Fibroblast of gingiva (primary cell): ENCODE data around the gene POU2F3.

Experiments used
- DNase-seq: peaks from one replicate; pipeline ENCODE4 v3.0.0-alpha.2; 2011; ENCODE audit warnings: low read depth

Gene POU2F3

DNA sequence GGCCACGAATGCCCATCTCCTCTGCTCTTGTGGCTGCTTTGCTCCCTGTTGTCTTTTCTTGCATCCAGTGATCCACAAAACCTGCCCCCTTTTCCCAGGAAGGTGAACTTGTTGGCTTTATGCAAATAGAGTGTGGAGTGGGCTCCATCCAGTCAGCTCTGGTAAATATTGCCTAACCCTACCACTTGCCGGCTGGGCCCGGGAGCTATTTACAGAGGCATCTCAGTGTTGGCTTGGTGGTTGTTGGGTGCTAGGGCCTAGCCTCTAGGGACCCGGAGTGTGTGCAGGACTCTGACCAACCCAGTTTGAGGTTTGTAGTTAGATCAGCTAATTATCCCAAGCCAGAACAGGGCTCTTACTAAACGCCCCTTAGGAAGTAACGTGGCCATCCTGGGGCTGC lies 44.3 kb downstream of the POU2F3 start:
- DNase-seq: no peak

DNA sequence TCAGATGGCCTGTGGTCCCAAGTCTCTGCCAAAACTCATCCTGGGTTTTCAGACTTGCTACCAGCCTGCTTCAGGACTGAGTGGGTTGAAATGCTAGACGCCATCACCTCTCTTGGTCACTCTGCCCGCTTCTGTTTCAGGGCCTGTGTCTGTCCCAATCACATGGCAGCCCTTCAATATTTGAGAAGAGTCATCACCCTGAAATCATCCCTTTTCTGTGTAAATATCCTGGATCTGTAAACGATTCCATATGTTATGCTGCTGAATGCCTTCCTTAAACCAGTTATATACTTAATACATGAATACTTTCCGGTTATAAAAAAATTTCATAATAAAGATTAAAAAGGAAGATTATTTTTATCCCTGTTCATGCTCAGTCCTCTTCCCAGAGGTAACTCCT lies 45.3 kb downstream of the POU2F3 start:
- peak; percentile 69 for DNase-seq

DNA sequence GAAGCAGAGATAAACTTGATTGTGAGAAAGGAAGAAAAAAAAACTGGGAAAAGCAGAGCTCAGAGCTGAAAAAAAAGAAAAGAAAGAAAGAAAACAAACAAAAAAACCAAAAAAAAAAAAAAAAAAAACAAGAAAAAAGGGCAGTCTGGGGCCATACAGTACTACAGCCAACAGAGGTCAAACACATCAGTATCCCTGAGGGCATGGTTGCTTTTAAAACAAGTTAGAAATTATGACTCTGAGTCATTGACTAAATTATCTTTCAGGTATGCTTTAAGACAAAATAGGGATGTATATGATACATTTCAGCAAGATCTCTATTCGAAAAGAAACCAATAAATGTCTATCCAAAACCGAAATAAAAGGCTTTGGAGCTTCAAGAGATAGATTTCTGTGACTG lies 48.1 kb downstream of the POU2F3 start:
- DNase-seq: no peak

DNA sequence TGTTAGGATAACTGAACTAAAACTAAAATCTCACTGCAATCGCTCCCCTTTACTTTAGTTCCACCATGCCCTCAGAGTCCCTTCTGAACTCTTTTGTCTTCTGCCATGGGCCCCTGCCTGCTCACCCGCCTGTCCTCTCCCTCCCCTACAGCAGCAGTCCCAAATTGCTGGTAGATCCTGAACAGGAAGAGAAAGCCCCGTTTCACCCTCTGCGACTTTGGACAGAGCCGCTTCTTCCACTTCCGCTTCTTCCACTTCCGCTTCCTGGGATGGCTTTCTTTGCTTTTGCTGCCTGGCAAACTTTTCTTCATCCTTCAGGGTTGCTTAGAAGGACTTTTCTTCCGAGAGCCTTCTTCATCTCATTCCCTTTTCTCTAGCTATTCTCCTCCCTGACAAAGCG lies 49.5 kb downstream of the POU2F3 start:
- no peak for DNase-seq

DNA sequence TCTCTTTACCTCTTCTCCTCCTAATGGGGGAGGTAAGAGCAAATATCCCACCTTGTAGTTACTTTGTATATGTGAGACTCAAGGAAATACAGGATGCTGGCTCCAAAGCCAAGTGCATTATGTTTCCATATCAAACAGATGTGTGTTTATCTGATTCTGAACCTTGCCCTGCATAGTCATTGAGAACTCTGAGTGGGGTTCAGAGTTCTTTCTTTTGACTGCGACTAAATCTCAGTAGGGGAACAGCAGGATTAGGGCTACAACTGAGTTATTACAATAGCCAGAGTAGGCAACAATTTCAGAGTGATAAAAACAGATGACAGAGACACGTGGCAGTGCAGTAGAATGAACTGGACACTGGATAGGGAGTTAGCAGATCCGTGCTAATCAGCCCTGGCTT lies 51.0 kb downstream of the POU2F3 start:
- no peak for DNase-seq

DNA sequence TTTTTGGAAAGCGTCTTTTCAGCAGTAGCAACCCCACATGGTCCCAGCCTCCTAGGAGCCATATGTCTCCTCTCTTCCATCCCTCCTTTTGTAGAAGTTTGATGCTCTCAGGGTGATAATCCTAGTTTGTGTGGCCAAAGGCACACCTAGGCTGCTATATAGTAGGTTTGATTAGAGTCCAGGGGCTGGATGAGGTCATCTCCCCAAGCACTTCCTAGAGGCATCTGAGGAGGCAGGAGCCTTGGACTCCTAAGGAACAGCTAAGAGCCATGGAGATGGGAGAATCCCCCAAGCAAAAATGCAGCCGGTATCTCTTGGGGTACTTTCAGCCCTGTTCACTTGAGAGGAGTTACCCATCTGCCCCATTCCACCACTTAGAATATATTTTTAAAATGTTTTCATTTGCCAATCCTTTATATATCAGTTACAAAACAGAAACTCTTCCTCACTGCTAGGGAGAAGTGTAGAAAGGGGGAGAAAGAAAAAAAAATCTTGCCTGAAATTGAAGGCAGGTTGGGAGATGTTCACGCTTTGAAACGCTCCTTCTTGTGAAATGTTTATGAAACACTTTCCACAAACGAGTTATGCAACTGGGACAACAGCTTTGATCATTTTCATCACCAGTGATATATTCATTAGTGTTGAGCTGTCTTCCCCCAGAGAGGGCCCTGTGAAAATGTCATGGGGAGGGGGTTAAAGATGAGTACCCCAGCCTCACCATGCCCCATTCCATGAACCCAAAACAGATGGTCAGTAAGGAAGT lies 53.3 kb downstream of the POU2F3 start:
- peak; percentile 47 for DNase-seq

DNA sequence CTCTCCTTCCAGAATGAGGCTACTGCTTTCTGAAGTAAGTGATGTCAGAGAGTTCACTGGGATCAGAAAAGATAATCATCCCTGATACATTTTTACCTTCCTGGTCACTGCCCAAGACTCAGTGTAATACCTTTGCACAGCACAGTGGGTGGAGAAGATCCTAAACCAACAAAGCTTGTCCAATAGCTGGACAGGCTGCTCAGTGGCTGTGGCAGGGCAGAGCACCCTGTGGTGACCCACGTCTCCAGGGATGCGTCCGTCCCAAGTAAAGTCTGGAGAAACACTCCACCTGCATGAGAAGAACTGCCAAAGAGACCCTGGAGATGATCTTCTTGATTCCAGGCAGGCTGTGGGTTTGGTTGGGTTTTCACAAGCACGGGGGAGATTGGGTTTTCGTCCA lies 54.2 kb downstream of the POU2F3 start:
- DNase-seq: no peak

DNA sequence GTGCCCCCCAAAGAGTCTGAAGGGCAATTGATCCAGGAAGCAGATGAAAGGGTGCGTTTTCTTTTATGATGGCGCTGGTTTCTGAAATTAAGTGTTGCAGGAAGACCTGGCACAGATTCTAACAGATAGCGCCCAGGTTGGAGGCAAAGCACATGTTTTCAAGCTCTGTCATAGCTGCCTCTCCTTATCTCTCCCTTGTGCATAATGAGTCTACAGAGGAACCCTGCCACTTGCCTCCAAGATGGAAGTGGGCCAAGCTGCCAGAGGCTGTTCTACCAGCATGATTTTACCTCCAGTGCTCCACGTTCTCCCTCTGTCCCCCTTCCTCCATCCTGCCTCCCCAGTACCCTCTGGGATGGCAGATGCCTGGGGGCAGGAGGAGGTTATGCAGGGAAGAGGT lies 55.2 kb downstream of the POU2F3 start:
- no peak for DNase-seq

DNA sequence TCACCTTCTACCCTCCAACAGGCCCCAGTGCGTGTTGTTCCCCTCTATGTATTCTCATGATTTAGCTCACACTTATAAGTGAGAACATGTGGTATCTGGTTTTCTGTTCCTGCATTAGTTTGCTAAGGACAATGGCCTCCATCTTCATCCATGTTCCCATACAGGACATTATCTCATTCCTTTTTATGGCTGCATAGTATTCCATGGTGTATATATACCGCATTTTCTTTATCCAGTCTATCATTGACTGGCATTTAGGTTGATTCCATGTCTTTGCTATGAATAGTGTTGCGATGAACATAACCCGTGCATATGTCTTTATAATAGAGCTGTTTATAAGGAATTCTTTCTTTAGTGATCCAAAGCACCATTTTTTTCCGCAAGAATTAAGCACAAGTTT lies 56.6 kb downstream of the POU2F3 start:
- DNase-seq: no peak

DNA sequence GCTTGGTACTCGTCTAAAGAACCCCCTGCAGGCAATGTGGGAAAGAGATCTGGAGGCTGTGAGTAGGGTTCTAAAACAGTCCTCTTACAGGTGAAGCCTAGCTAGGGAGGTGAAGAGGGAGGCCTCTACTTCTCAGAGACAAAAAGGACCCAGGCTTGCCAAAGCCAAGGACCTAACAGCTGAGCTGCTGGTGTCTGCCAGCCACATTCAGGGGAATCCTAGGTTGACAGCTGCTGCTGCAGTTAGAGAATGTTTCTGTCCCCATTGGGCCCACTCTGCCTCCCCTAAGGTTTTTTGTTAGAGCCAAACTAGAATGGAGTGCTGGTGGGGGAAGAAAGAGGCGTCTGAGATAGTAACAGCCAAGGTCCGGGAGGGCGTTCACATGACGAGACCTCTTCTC lies 58.5 kb downstream of the POU2F3 start:
- DNase-seq: no peak

DNA sequence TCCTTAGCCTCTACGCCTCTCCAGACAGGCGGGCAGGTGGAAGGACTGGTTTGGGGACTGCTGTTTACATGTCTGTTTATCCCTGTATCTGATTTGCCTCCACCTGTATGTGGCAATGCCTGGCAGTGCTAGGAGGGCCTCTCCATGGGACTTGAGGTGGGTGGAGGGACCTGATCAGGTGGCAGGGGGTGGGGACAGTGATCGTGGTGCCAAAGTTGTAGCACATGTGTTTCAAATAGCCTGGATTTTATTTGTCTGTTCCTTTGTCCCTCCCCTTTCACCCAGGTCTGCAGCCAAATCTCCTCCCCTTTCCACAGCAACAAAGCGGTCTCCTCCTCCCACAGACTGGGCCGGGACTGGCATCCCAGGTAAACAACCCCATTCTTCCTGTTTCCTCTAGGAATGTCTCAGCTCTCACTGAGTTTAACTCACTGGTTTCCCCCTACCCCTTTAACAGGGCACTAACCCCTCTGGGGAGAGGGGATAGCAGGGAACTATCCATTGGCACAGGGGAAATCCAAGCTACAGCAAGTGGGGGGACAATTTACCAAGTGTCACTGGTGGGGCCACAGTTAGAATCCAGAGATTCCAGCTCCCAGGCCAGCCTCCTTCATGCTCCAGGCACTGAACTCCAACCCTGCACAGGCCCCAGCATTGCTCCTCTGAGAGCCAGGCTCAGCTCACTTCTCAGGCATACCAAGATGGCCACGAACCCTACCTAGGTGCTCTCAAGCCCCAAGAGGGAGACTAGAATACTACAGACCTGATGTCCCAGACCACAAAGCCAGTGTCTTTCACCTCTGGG lies 62.3 kb downstream of the POU2F3 start:
- no peak for DNase-seq

DNA sequence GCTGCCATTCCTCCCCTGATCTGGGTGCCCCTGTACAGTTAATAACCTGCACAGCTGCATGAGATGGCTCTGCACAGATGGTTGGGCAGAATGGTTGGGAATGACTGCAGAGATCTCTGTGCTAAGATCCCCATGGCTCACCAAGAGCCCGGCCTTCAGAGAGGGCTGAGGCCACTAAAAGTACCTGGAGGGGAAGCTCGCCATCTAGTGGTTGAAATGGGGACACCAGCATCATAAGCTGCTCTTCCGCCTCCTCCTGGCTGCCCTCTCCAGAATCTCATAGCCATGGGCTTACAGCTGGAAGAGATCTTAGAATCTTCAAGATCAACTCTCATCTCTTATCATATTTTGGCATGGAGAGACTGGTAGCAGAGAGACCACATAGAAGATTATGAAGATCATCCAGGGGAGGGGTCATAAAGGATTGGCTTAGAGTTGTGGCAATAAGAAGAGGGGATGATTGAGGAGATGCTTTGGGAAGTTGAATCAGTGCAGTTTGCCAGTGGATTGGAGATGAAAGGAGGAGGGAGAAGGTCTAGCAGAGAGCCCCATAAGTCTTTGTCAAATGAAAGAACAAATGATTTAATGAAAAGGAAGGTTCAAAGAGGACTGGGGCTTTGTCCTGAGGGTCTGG lies 63.2 kb downstream of the POU2F3 start:
- DNase-seq: peak; percentile 64

DNA sequence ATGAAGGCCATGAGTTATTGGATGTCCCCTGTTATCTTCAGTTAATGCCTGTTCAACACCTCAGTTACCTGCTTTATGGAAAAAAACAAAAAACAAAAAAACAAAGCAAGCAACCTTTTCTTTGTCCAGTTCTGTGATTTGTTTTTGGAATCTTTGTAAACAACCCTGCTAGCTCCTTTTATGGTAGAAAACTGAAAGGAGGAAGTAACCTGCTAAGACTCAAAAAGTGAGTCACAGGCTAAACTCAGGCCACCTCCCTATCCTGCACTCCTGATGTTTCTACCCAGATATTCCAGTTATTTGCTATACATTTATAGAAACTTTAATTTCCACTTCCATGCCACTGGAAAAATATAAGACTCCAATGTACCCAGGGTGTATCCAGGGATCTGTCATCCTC lies 64.6 kb downstream of the POU2F3 start:
- DNase-seq: no peak

DNA sequence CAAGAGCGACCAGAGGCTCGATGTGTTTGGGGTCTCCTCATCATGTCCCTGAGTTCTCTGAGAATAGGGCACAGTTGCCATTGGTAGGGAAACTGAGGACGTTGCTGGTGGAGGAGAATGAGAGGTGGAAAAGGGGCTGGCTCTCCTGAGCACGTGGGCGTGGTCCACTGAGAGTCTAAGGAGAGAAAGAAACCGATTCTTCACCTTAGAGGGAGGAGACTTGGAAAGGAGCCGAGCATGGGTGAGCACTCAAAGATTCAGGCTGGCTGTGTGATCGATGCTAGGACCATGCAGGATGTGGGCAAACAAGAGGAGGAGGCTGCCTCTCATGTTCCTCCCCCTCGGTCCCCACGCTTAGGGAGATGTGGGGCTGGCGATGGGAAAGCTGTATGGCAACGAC lies 65.3 kb downstream of the POU2F3 start:
- no peak for DNase-seq

DNA sequence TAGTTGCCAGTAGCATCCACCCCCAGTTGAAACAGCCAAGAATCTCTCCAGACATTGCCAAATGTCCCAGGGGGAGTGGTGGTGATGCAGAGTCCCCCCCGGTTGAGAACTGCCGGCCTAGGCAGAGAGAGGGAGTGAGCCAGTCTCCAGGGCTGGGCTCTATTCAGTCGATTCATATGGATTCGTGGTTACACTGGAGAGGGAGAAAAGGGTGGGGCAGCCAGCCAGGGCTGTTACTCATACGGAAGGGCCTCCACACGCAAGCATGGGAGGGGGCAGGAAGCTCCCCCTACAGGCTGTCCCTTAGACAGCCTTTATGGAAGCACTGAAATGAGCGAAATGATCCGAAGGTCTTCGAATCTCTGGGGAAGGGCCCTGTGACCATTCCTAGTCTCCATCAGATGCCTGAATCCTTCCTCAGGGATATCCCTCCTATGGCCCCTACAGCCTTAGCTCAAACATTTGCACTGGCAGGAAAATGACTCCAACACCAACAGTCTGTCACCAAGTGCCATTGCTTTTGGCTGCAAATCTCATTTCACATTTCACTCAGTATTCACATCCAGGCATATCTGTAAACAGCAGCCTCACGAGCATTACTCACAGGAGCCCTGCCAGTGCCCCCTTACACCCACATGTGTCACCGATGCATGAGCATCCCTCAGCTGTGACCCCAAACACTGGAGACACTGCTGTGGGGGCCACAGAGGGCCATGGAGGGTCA lies 66.7 kb downstream of the POU2F3 start:
- DNase-seq: peak; percentile 66

DNA sequence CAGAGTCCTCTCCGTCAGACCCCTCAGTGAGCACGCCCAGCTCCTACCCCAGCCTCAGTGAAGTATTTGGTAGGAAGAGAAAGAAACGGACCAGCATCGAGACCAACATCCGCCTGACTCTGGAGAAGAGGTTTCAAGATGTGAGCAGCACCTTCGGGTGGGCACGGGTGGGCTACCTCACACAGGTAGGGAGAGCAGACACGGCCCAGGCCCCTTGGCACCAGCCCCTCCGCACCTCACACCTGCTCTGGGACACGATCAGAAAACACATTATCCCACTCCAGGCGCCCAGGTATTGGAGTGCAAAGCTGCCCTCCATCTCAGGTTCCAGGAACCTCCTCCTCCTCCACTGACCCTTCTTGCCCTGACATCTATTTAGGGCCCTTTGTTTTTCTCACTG lies 67.5 kb downstream of the POU2F3 start:
- no peak for DNase-seq

DNA sequence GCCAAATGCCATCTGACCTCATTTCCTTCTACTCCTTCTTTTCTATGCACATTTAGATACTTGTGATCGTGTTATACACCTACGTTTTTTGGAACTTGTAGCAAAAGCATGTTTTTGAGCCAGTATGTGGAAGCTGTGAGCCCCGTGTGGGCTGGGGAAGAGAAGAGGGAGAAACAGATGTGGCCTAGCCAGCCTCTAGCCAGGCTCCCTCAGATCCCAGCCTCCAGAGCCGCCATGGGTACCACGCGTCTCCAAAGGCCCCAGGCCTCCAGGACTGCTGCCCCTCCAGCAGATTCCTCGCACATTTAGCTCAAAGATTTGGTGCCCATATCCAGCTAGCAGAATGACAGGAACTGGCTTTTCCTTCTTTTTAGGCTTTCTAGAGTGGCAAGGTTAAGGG lies 68.1 kb downstream of the POU2F3 start:
- no peak for DNase-seq

DNA sequence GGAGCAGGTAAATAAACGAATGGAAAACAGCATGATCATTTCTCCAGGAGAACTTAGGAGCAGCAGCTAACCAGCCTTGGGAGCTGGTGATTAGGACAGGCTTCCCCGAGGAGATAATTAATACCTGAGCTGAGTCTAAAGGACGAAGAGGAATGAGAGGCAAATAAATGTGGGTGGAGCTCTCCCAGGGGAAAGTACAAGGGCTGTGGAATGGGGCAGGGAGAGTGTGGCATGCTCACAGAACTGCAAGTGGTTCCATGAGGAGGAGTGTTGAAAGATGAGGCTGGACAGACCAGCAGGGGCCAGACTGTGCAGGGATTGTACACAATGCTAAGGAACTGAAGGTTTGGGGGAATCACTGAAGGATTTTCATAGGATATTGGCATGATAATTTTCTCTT lies 70.9 kb downstream of the POU2F3 start:
- no peak for DNase-seq

DNA sequence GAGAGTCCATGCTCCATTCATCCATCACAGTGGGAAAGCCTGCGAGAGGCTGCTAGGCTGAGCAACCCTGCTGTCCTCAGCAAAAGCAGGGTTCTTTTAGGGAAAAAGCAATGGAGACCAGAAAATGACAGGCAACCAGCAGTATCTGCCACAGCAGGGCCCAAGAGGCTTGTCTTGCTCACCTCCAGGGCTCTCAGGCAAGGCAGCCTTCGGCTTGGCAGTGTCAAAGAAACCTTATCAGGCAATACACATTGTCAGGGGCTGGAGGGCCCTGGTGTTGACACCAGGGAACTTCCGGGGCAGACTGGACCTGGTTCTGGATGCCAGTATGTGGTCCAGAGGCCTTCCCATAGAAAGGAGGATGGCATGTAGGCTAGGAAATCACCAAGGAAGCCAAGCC lies 74.9 kb downstream of the POU2F3 start:
- DNase-seq: no peak

DNA sequence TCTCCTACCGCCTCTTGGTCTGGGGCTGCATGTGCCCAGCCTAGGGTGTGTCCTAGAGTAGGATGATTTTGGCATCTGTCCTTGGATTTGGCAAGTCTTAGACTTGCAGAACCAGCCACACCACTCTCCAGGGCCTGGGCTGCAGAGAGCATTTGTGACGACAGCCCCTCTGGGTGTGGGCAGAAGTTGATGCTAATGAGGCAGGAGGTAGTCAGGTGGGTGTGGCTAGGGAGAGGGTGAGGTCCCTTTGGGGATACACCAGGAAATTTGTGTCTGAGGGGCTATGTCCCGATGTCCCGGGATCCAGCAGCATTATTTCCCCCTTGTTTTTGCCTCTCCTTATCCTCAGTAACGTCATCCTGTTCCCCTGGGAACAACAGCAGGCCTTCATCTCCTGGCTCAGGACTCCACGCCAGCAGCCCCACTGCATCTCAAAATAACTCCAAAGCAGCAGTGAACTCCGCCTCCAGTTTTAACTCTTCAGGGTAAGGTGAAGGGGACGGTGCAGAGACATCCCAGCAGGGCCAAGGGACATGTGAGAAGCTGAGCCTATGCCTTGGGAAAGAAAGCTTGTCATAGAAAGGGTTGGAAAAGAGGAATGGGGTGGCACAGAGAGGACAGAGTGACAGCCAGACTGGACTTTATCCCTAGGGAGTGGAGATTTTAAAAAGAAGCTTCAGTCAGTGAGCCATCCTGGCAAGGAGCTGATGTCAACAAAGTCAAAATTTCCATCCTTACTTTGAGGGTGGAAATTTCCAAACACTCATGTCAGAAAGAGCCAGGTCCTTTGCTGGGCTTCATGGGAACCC lies 77.1 kb downstream of the POU2F3 start:
- DNase-seq: peak; percentile 38

DNA sequence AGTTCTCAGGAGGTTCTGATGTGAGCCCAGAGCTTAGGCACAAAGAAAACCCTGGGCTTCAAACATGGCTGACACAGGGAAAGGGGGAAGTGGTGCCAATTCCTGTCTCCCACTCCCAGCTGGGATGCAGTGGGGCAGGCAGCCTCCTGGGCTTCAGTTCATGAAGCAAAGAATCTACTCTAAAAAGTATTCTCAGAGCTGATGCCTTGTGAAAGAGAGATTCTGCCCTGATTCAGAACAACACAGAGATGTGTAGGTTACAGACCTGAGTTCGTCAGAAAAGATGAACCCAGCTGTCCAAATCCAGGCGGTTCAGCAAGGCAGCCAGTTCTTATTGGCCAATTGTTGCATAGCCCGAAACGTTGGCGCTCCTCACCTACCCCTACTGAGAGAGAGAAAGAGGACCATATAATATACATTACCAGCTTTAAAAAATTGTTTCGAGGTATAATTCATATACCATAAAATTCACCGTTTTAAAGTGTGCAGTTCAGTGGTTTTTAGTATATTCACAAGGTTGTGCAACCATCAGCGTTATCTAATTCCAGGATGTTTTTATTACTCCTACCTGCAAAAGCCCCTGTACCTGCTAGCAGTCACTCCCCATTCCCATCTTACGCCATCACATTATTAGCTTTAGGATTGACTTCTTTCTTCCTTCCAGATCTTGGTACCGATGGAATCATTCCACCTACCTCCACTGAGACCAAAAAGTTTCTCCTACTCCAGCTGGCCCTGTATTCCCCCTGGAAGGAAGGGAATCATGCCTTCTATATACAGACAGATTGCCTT lies 77.9 kb downstream of the POU2F3 start:
- no peak for DNase-seq
